GM12878 (cell line): Measurements from ENCODE around the gene SLC9C1. TPM values are rescaled to one million over a fixed set of nuclear protein-coding genes. Genes with fewer than 3 reads are reported as not detected.
A peak's percentile ranks its signal among the peaks of the same experiment; 100 is the strongest.

Experiments
- CHD2 ChIP-seq: IDR thresholded peaks from 2 replicates; pipeline ENCODE4 v1.6.1; 2011; ENCODE audit warnings: low read depth, low read length, improper control_type of control experiment, borderline replicate concordance
- CREM ChIP-seq: IDR thresholded peaks from 2 replicates; pipeline ENCODE4 v1.6.1; 2014; ENCODE audit warnings: antibody characterized with exemption, low read depth
- EED ChIP-seq: sonication (generic); IDR thresholded peaks from 2 replicates; pipeline ENCODE4 v1.6.1; 2016; ENCODE audit warnings: antibody characterized with exemption, low read depth
- ELK1 ChIP-seq: IDR thresholded peaks from 2 replicates; pipeline ENCODE4 v1.6.1; 2012; ENCODE audit warnings: low read depth, low read length, improper control_type of control experiment
- ESRRA ChIP-seq: IDR thresholded peaks from 2 replicates; pipeline ENCODE4 v1.6.1; 2012; ENCODE audit warnings: mild to moderate bottlenecking, low read length, improper control_type of control experiment
- IKZF1 ChIP-seq: fragments of 450-650 bp; conservative IDR thresholded peaks from 2 replicates; pipeline ENCODE4 v1.6.1; 2017; ENCODE audit warnings: antibody characterized with exemption, mild to moderate bottlenecking
- MAX ChIP-seq: IDR thresholded peaks from 2 replicates; pipeline ENCODE4 v1.6.1; 2012; ENCODE audit warnings: low read depth, low read length, improper control_type of control experiment
- MEF2B ChIP-seq: fragments of 450-650 bp; IDR thresholded peaks from 2 replicates; pipeline ENCODE4 v1.6.1; 2018; ENCODE audit warnings: mild to moderate bottlenecking, moderate library complexity; ENCODE audit not compliant: partially characterized antibody, poor library complexity, severe bottlenecking
- MXI1 ChIP-seq: fragments of 150-350 bp; IDR thresholded peaks from 2 replicates; pipeline ENCODE4 v1.6.1; 2011; ENCODE audit warnings: low read depth, mild to moderate bottlenecking, inconsistent platforms, low read length, improper control_type of control experiment
- NR2F1 ChIP-seq: fragments of 450-650 bp; conservative IDR thresholded peaks from 2 replicates; pipeline ENCODE4 v1.6.1; 2017; ENCODE audit warnings: mild to moderate bottlenecking
- NRF1 ChIP-seq: conservative IDR thresholded peaks from 2 replicates; pipeline ENCODE4 v1.6.1; 2011; ENCODE audit warnings: mild to moderate bottlenecking, low read depth, low read length, improper control_type of control experiment
- POLR2AphosphoS2 ChIP-seq: IDR thresholded peaks from 2 replicates; pipeline ENCODE4 v1.6.1; 2011; ENCODE audit warnings: low read depth, mild to moderate bottlenecking, low read length, improper control_type of control experiment, moderate library complexity
- POLR2AphosphoS5 ChIP-seq: IDR thresholded peaks from 2 replicates; pipeline ENCODE4 v1.6.1; 2011; ENCODE audit warnings: mild to moderate bottlenecking, low read length, inconsistent platforms
- RELA ChIP-seq: fragments of 450-650 bp; IDR thresholded peaks from 2 replicates; pipeline ENCODE4 v1.8.0; 2014; ENCODE audit warnings: borderline replicate concordance; ENCODE audit not compliant: partially characterized antibody
- SMC3 ChIP-seq: IDR thresholded peaks from 2 replicates; pipeline ENCODE4 v1.6.1; 2011; ENCODE audit warnings: low read length, improper control_type of control experiment, borderline replicate concordance
- SPI1 ChIP-seq: IDR thresholded peaks from 2 replicates; pipeline ENCODE4 v1.6.1; 2011; ENCODE audit warnings: low read depth, mild to moderate bottlenecking, low read length, moderate library complexity, borderline replicate concordance; ENCODE audit not compliant: insufficient read depth
- STAT3 ChIP-seq: IDR thresholded peaks from 2 replicates; pipeline ENCODE4 v1.6.1; 2011; ENCODE audit warnings: low read depth, low read length, improper control_type of control experiment
- TBL1XR1 ChIP-seq: IDR thresholded peaks from 2 replicates; pipeline ENCODE4 v1.6.1; 2012; ENCODE audit warnings: low read depth, low read length, improper control_type of control experiment
- ZBED1 ChIP-seq: IDR thresholded peaks from 2 replicates; pipeline ENCODE4 v1.6.1; 2016; ENCODE audit warnings: borderline replicate concordance
- ZNF687 ChIP-seq: fragments of 450-650 bp; IDR thresholded peaks from 2 replicates; pipeline ENCODE4 v1.6.1; 2017; ENCODE audit warnings: mild to moderate bottlenecking, moderate library complexity
- polyA plus RNA-seq, 11 experiments: library from polyadenylated mRNA; depleted of rRNA in 4 of 11; unstranded in 6 of 11; stranded (reverse) in 5 of 11; fragments of >200 nt; fragmentation: Nextera tagmentation in 4 of 11; fragmentation: Illumina TruSeq in 1 of 11; extraction: Ambion mirVana in 4 of 11; extraction: Trizol in 1 of 11; gene quantifications; 1 replicate in 1 of 11; 2 replicates in 10 of 11; pipeline versions ENCODE4 v1.2.1 to v1.2.3, GENCODE V29; 2011 to 2016; ENCODE audit warnings: inconsistent platforms in 2 of 11, missing spikeins in 2 of 11, low read depth in 1 of 11
- total RNA-seq, 4 experiments: library from RNA; depleted of rRNA in 3 of 4; stranded (reverse); fragments of >200 nt in 3 of 4; fragmentation: Illumina TruSeq in 1 of 4; extraction: Trizol in 1 of 4; gene quantifications; 2 replicates each; pipeline versions ENCODE4 v1.2.1 to v1.2.3, GENCODE V29; 2013 to 2021

Gene SLC9C1
- total and polyA plus RNA-seq, 10 of the 15 experiments (the other 5 are each of a cell fraction or from before 2014, with no cell fraction given) = not detected

- TF ChIP-seq ZNF687 = peak; percentile 94
- no peak for TF ChIP-seq MAX
- TF ChIP-seq RELA = no peak
- TF ChIP-seq SMC3 = peak; percentile 9; the same call in 1 of the 2 replicates
- peak; percentile 73 for TF ChIP-seq MEF2B
- peak; percentile 69 for TF ChIP-seq CREM
- TF ChIP-seq CHD2 = 0 out of 2 replicates have a peak, but pooled peaks have one; percentile 1
- peak; percentile 71; the same call in 1 of the 2 replicates for TF ChIP-seq IKZF1
- peak; percentile 85 for TF ChIP-seq MXI1
- 0 out of 2 replicates have a peak, but pooled peaks have one; percentile 23 for TF ChIP-seq ZBED1
- TF ChIP-seq STAT3 = peak; percentile 23; the same call in 1 of the 2 replicates
- TF ChIP-seq SPI1 = peak; percentile 80
- peak; percentile 83; the same call in 1 of the 2 replicates for TF ChIP-seq ESRRA
- TF ChIP-seq POLR2AphosphoS2 = peak; percentile 16; the same call in 1 of the 2 replicates
- TF ChIP-seq EED = peak; percentile 74; the same call in 1 of the 2 replicates
- no peak for TF ChIP-seq NRF1
- TF ChIP-seq TBL1XR1 = no peak
- TF ChIP-seq ELK1 = no peak
- TF ChIP-seq POLR2AphosphoS5 = peak; percentile 84
- 0 out of 2 replicates have a peak, but pooled peaks have one; percentile 27 for TF ChIP-seq NR2F1
Observed at GRCh38 chr3:112128843-112129727, 164.9 kb downstream of the SLC9C1 start (continued).
